HG02840 (cell line): ENCODE results near the gene CCNI2.
A peak's percentile ranks its signal among the peaks of the same experiment; 100 is the strongest.

Experiments used
- ATAC-seq: cut with Tn5 transposase; IDR thresholded peaks from one replicate; pipeline ENCODE4 v1.9.1; 2021; ENCODE audit warnings: mild to moderate bottlenecking, moderate library complexity, moderate number of reproducible peaks; ENCODE audit not compliant: unreplicated experiment, low FRiP score

Gene CCNI2

GRCh38 chr5:132746954-132747615 lies at the start of gene CCNI2:
CCNI2 (plus strand) TSS chr5:132747426; CDS start chr5:132747496, 70 bp downstream.
- no peak for ATAC-seq

- no peak for ATAC-seq
Measured at GRCh38 chr5:132704875-132705274, 42.4 kb upstream of the CCNI2 start.

- ATAC-seq, result no peak
Measured at GRCh38 chr5:132708645-132709044, 38.6 kb upstream of the CCNI2 start.

- ATAC-seq, result no peak
Measured at GRCh38 chr5:132714456-132715307, 32.5 kb upstream of the CCNI2 start.

- no peak for ATAC-seq
Measured at GRCh38 chr5:132718544-132719312, 28.5 kb upstream of the CCNI2 start.

- no peak for ATAC-seq
Measured at GRCh38 chr5:132725745-132726144, 21.5 kb upstream of the CCNI2 start.

- no peak for ATAC-seq
Measured at GRCh38 chr5:132729896-132730295, 17.3 kb upstream of the CCNI2 start.

- ATAC-seq, result no peak
Measured at GRCh38 chr5:132733499-132734148, 13.6 kb upstream of the CCNI2 start.

GRCh38 chr5:132734687-132735086 lies 12.5 kb upstream of the CCNI2 start:
- no peak for ATAC-seq

- peak; percentile 89 for ATAC-seq
Measured at GRCh38 chr5:132736853-132737833, 10.1 kb upstream of the CCNI2 start, which contains the start of gene KIF3A. KIF3A (minus strand) TSS chr5:132737546; CDS start chr5:132737419, 127 bp downstream.

GRCh38 chr5:132737982-132738681 lies 9.1 kb upstream of the CCNI2 start:
- no peak for ATAC-seq

GRCh38 chr5:132739232-132739631 lies 8.0 kb upstream of the CCNI2 start:
- ATAC-seq, result no peak

GRCh38 chr5:132742158-132742557 lies 5.1 kb upstream of the CCNI2 start:
- ATAC-seq, result no peak

GRCh38 chr5:132742626-132743025 lies 4.6 kb upstream of the CCNI2 start:
- ATAC-seq, result no peak

- ATAC-seq, result no peak
Measured at GRCh38 chr5:132744659-132745058, 2.6 kb upstream of the CCNI2 start.

- ATAC-seq, result no peak
Measured at GRCh38 chr5:132746592-132746953, 653 bp upstream of the CCNI2 start.

GRCh38 chr5:132747616-132748440 lies 602 bp downstream of the CCNI2 start:
- ATAC-seq, result no peak

GRCh38 chr5:132748522-132749000 lies 1.3 kb downstream of the CCNI2 start:
- ATAC-seq, result no peak
